ENCODE measurements around the gene CCDC158. TPM values are rescaled to one million over a fixed set of nuclear protein-coding genes. Genes with fewer than 3 reads are reported as not detected.

Gene CCDC158
- total and polyA plus RNA-seq, 2 experiments from 2014 or later = 0.21 to 0.27 TPM

DNA sequence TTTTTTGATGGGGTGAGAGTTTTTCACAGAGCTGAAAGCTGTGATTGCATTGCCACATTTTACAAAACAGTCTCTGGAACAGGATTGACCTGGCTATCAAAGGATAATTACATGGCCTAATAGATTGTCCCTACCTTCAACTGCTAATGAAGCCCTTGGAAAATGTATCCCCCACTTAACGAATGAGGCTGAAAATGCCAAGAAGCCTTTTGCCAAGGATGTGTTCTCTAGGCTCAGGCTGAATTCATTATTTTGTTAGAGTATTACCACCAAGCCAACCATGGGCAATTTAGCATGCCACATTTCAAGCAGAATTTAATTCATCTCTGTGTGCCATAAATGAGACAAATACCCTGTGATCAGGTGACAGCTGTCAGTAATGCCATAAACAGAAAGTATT, 49.6 kb upstream of the CCDC158 start (continued):
- TF ChIP-seq, protein P1, sequence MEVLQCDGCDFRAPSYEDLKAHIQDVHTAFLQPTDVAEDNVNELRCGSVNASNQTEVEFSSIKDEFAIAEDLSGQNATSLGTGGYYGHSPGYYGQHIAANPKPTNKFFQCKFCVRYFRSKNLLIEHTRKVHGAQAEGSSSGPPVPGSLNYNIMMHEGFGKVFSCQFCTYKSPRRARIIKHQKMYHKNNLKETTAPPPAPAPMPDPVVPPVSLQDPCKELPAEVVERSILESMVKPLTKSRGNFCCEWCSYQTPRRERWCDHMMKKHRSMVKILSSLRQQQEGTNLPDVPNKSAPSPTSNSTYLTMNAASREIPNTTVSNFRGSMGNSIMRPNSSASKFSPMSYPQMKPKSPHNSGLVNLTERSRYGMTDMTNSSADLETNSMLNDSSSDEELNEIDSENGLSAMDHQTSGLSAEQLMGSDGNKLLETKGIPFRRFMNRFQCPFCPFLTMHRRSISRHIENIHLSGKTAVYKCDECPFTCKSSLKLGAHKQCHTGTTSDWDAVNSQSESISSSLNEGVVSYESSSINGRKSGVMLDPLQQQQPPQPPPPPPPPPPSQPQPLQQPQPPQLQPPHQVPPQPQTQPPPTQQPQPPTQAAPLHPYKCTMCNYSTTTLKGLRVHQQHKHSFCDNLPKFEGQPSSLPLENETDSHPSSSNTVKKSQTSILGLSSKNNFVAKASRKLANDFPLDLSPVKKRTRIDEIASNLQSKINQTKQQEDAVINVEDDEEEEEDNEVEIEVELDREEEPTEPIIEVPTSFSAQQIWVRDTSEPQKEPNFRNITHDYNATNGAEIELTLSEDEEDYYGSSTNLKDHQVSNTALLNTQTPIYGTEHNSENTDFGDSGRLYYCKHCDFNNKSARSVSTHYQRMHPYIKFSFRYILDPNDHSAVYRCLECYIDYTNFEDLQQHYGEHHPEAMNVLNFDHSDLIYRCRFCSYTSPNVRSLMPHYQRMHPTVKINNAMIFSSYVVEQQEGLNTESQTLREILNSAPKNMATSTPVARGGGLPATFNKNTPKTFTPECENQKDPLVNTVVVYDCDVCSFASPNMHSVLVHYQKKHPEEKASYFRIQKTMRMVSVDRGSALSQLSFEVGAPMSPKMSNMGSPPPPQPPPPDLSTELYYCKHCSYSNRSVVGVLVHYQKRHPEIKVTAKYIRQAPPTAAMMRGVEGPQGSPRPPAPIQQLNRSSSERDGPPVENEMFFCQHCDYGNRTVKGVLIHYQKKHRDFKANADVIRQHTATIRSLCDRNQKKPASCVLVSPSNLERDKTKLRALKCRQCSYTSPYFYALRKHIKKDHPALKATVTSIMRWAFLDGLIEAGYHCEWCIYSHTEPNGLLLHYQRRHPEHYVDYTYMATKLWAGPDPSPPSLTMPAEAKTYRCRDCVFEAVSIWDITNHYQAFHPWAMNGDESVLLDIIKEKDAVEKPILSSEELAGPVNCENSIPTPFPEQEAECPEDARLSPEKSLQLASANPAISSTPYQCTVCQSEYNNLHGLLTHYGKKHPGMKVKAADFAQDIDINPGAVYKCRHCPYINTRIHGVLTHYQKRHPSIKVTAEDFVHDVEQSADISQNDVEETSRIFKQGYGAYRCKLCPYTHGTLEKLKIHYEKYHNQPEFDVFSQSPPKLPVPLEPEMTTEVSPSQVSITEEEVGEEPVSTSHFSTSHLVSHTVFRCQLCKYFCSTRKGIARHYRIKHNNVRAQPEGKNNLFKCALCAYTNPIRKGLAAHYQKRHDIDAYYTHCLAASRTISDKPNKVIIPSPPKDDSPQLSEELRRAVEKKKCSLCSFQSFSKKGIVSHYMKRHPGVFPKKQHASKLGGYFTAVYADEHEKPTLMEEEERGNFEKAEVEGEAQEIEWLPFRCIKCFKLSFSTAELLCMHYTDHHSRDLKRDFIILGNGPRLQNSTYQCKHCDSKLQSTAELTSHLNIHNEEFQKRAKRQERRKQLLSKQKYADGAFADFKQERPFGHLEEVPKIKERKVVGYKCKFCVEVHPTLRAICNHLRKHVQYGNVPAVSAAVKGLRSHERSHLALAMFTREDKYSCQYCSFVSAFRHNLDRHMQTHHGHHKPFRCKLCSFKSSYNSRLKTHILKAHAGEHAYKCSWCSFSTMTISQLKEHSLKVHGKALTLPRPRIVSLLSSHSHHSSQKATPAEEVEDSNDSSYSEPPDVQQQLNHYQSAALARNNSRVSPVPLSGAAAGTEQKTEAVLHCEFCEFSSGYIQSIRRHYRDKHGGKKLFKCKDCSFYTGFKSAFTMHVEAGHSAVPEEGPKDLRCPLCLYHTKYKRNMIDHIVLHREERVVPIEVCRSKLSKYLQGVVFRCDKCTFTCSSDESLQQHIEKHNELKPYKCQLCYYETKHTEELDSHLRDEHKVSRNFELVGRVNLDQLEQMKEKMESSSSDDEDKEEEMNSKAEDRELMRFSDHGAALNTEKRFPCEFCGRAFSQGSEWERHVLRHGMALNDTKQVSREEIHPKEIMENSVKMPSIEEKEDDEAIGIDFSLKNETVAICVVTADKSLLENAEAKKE (CRISPR knock-in tag; IDR thresholded peaks at IDR 0.05) = no peak
- TF ChIP-seq, protein P2, sequence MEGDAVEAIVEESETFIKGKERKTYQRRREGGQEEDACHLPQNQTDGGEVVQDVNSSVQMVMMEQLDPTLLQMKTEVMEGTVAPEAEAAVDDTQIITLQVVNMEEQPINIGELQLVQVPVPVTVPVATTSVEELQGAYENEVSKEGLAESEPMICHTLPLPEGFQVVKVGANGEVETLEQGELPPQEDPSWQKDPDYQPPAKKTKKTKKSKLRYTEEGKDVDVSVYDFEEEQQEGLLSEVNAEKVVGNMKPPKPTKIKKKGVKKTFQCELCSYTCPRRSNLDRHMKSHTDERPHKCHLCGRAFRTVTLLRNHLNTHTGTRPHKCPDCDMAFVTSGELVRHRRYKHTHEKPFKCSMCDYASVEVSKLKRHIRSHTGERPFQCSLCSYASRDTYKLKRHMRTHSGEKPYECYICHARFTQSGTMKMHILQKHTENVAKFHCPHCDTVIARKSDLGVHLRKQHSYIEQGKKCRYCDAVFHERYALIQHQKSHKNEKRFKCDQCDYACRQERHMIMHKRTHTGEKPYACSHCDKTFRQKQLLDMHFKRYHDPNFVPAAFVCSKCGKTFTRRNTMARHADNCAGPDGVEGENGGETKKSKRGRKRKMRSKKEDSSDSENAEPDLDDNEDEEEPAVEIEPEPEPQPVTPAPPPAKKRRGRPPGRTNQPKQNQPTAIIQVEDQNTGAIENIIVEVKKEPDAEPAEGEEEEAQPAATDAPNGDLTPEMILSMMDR (conservative IDR thresholded peaks at IDR 0.05; ENCODE audit: low read depth in 2 of 2) = no peak
- TF ChIP-seq, protein P3, sequence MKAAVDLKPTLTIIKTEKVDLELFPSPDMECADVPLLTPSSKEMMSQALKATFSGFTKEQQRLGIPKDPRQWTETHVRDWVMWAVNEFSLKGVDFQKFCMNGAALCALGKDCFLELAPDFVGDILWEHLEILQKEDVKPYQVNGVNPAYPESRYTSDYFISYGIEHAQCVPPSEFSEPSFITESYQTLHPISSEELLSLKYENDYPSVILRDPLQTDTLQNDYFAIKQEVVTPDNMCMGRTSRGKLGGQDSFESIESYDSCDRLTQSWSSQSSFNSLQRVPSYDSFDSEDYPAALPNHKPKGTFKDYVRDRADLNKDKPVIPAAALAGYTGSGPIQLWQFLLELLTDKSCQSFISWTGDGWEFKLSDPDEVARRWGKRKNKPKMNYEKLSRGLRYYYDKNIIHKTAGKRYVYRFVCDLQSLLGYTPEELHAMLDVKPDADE (IDR thresholded peaks at IDR 0.05) = no peak
- TF ChIP-seq REST (IDR thresholded peaks at IDR 0.05; ENCODE audit: unreplicated experiment) (no peak), NANOG (IDR thresholded peaks at IDR 0.05; ENCODE audit: borderline replicate concordance) (no peak)
